ENCODE results near the gene PBLD.
A peak's percentile ranks its signal among the peaks of the same experiment; 100 is the strongest.

The PBLD gene

GRCh38 chr10:68332259-68333057, at the start of gene PBLD:
TSS of gene PBLD (minus strand) at chr10:68332928. CDS start at chr10:68306844, 26,084 bp downstream.
- peak; percentile 58 for DNase-seq (ENCODE audit: low spot score)
- Mint-ChIP-seq H3K27me3 (ENCODE audit: low read depth) (no peaks in the 10 kb centered on the region), H3K36me3 (ENCODE audit: low read depth) (peaks cover 40% of the 10 kb centered on the region), H3K27ac (peak within 1 kb of the TSS; percentile 100), H3K4me1 (ENCODE audit: low read depth) (peaks cover 47% of the 10 kb centered on the region), H3K9me3 (no peaks in the 10 kb centered on the region), H3K4me3 (peak within 1 kb of the TSS; percentile 99)

GRCh38 chr10:68371604-68372003, 38.9 kb upstream of the PBLD start:
- peaks cover 44% of the 10 kb centered on the region for H3K36me3 Mint-ChIP-seq (ENCODE audit: low read depth)

DNA sequence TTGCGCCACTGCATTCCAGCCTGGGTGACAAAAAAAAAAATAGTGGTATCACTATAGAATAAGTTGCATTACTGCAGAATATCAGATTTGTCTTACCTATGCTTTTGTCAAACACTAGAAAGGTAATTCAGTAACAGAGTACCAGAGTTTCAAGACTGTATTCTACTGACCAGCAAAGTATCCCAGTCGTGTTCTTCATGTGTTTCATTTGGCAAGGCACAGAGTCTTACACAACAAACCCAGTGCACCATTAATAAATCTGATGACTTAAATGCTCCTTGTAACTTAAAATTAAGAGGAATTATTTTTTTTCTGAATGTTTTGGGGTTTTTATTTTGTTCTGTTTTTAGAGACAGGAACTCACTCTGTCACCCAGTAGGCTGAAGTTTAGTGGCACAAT, 34.4 kb upstream of the PBLD start:
- Mint-ChIP-seq H3K36me3 (ENCODE audit: low read depth) (peaks cover 24% of the 10 kb centered on the region), H3K27me3 (ENCODE audit: low read depth) (no peaks in the 10 kb centered on the region), H3K27ac (no peak overlapping the region), H3K4me1 (ENCODE audit: low read depth) (no peaks in the 10 kb centered on the region), H3K9me3 (peaks cover 14% of the 10 kb centered on the region), H3K4me3 (no peak overlapping the region)
- no peak for DNase-seq (ENCODE audit: low spot score)

More at GRCh38 chr10:68371604-68372003, 38.9 kb upstream of the PBLD start:
- Mint-ChIP-seq H3K4me1 (ENCODE audit: low read depth) (no peaks in the 10 kb centered on the region), H3K27ac (no peak overlapping the region), H3K4me3 (no peak overlapping the region), H3K27me3 (ENCODE audit: low read depth) (no peaks in the 10 kb centered on the region), H3K9me3 (peaks cover 19% of the 10 kb centered on the region)
- DNase-seq (ENCODE audit: low spot score): no peak

DNA sequence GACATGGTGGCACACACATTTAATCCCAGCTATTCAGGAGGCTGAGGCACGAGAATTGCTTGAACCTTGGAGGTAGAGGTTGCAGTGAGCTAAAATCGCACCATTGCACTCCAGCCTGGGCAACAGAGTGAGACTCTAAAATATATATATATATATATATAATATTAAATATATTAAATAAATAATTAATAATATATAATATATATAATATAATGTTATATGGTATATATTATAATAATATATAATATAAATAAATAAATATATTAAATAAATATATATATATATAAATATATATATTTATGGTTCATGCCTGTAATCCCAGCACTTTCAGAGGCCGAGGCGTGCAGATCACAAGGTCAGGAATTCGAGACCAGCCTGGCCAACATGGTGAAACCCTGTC, 33.9 kb upstream of the PBLD start:
- no peak overlapping the region for H3K27ac Mint-ChIP-seq
- no peaks in the 10 kb centered on the region for H3K4me1 Mint-ChIP-seq (ENCODE audit: low read depth)
- no peak overlapping the region for H3K4me3 Mint-ChIP-seq
- DNase-seq (ENCODE audit: low spot score): no peak
- peaks cover 21% of the 10 kb centered on the region for H3K36me3 Mint-ChIP-seq (ENCODE audit: low read depth)
- no peaks in the 10 kb centered on the region for H3K27me3 Mint-ChIP-seq (ENCODE audit: low read depth)
- peaks cover 10% of the 10 kb centered on the region for H3K9me3 Mint-ChIP-seq

DNA sequence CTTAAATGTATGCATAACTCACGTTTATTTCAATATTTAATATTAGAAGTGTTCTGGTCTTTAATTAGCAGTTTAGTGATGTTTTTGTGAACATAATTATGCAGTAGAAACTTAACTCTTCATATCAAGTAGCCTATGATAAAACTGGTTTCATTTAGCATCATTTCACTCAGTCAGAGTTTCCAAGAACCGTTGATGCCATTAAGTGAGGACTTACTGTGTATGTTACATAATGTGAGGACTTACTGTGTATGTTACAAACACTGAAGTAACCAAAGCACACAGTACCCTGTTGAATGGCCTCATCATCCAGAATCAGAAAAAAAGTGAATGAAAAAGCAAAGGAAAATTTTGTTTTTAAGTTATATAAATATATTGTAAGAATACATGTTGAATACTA, 32.9 kb upstream of the PBLD start:
- no peak for DNase-seq (ENCODE audit: low spot score)
- Mint-ChIP-seq H3K27me3 (ENCODE audit: low read depth) (no peaks in the 10 kb centered on the region), H3K27ac (no peak overlapping the region), H3K4me3 (no peak overlapping the region), H3K4me1 (ENCODE audit: low read depth) (no peaks in the 10 kb centered on the region), H3K36me3 (ENCODE audit: low read depth) (peaks cover 14% of the 10 kb centered on the region), H3K9me3 (peaks cover 6% of the 10 kb centered on the region)

DNA sequence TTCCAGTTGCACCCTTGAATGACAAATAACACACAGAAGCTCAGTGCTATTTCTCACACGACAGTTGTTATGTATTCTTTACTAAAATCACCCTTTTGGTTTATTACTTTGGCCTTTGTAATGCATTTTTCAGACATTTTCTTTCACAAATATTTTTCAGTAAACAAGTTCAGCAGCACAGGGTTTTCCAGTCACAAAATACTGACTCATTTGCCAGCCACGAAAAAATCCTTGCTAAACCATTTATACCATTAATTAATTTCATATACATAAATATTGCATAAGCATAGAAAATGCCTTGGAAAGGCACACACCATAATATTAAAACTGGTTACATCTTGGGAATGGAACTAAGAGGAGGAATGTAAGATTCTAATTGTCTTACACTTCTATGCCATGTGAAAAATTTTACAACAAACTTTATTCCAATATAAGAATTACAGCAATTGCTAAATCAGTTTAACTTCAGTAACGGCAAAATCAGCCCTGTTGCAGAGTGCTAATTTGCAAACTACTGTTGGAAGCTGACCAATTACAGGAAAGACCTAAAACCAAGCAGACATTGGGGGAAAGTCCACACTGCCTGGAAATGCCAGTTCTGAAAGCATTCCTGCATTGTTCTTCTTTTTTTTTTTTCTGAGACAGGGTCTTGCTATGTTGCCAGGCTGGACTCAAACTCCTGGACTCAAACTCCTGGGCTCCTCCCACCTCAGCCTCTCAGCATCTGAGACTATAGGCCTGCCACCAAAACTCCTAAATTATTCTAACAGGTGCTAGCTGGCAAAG, 31.6 kb upstream of the PBLD start:
- Mint-ChIP-seq H3K9me3 (no peaks in the 10 kb centered on the region), H3K27me3 (ENCODE audit: low read depth) (no peaks in the 10 kb centered on the region), H3K27ac (no peak overlapping the region), H3K4me1 (ENCODE audit: low read depth) (no peaks in the 10 kb centered on the region), H3K4me3 (no peak overlapping the region), H3K36me3 (ENCODE audit: low read depth) (peaks cover 8% of the 10 kb centered on the region)
- no peak for DNase-seq (ENCODE audit: low spot score)

DNA sequence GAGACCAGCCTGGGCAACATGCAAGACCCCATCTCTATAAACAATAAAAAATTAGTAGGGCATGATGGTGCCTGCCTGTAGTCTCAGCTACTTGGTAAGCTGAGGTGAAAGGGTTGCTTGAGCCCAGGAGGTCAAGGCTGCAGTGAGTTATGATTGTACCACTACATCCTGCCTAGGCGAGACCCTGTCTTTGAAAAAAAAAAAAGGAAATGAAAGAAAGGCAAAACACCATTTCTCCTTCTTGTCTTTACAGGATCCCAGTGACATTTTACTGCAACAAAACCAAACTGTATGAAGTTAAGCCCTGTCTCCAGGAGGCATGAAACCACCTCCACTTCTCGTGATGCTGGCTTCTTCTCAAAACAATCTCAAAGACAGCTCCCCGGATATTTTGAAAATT, 29.9 kb upstream of the PBLD start:
- H3K9me3 Mint-ChIP-seq: no peaks in the 10 kb centered on the region
- DNase-seq (ENCODE audit: low spot score): no peak
- no peaks in the 10 kb centered on the region for H3K4me1 Mint-ChIP-seq (ENCODE audit: low read depth)
- H3K27ac Mint-ChIP-seq: no peak overlapping the region
- peaks cover 8% of the 10 kb centered on the region for H3K36me3 Mint-ChIP-seq (ENCODE audit: low read depth)
- H3K27me3 Mint-ChIP-seq (ENCODE audit: low read depth): no peaks in the 10 kb centered on the region
- H3K4me3 Mint-ChIP-seq: no peak overlapping the region

GRCh38 chr10:68359189-68359588, 26.5 kb upstream of the PBLD start:
- Mint-ChIP-seq H3K4me3 (no peak overlapping the region), H3K9me3 (no peaks in the 10 kb centered on the region), H3K27me3 (ENCODE audit: low read depth) (no peaks in the 10 kb centered on the region), H3K36me3 (ENCODE audit: low read depth) (peaks cover 8% of the 10 kb centered on the region), H3K27ac (no peak overlapping the region), H3K4me1 (ENCODE audit: low read depth) (no peaks in the 10 kb centered on the region)
- DNase-seq (ENCODE audit: low spot score): no peak

DNA sequence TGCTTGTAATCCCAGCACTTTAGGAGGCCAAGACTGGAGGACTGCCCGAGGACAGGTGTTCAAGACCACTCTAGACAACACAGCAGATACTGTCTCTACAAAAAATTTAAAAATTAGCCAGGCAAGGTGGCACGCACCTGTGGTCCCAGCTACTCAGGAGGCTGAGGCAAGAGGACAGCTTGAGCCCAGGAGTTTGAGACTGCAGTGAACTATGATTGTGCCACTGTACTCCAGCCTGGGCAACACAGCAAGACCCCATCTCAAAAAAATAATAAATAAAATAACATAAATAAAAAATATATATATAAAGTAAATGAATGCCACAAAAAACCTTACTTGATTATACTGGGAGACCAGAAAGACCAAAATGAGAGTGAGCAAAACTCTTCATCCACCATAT, 20.8 kb upstream of the PBLD start:
- H3K9me3 Mint-ChIP-seq: no peaks in the 10 kb centered on the region
- H3K36me3 Mint-ChIP-seq (ENCODE audit: low read depth): peaks cover 18% of the 10 kb centered on the region
- no peaks in the 10 kb centered on the region for H3K4me1 Mint-ChIP-seq (ENCODE audit: low read depth)
- no peaks in the 10 kb centered on the region for H3K27me3 Mint-ChIP-seq (ENCODE audit: low read depth)
- no peak overlapping the region for H3K27ac Mint-ChIP-seq
- DNase-seq (ENCODE audit: low spot score): no peak
- no peak overlapping the region for H3K4me3 Mint-ChIP-seq

DNA sequence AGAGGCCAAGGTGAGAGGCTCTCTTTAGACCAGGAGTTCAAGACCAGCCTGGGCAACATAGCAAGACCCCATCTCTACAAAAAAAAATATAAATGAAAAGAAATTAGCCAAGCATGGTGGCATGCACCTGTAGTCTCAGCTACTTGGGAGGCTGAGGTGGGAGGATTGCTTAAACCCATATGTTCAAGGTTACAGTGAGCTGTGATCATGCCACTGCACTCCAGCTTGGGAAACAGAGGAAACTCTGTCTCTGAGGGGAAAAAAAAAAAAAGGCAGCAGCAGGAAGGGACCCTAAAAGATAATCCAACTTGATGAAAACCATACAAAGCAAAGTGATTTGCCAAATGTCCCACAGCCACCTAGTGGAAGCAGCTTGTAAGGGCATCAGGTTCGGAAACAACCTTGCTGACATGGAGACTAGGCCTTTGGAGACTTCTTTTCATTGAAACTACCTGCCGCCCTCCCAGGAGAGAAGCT, 15.6 kb upstream of the PBLD start:
- Mint-ChIP-seq H3K9me3 (no peaks in the 10 kb centered on the region), H3K4me1 (ENCODE audit: low read depth) (peaks cover 8% of the 10 kb centered on the region), H3K27me3 (ENCODE audit: low read depth) (no peaks in the 10 kb centered on the region), H3K27ac (peak overlapping the region; percentile 52), H3K36me3 (ENCODE audit: low read depth) (peaks cover 47% of the 10 kb centered on the region), H3K4me3 (no peak overlapping the region)
- peak; percentile 27 for DNase-seq (ENCODE audit: low spot score)

DNA sequence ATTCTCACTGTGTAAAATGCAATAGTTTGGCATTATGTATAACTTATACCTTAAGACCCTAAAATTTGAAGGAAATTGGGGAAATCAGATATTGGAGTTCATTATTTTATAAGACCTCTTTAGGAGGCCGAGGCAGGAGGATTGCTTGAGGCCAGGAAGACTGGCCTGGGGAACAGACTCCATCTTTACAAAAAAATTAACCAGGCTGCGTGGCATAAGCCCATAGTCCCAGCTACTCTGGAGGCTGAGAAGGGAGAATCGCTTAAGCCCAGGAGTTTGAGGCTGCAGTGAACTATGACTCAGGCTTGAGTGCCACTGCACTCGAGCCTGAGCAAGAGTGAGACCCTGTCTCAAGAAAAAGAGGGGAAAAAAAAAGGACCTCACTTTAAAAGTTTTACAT, 14.0 kb upstream of the PBLD start:
- no peaks in the 10 kb centered on the region for H3K27me3 Mint-ChIP-seq (ENCODE audit: low read depth)
- no peak for DNase-seq (ENCODE audit: low spot score)
- no peak overlapping the region for H3K27ac Mint-ChIP-seq
- H3K4me3 Mint-ChIP-seq: no peak overlapping the region
- H3K9me3 Mint-ChIP-seq: no peaks in the 10 kb centered on the region
- peaks cover 15% of the 10 kb centered on the region for H3K4me1 Mint-ChIP-seq (ENCODE audit: low read depth)
- peaks cover 53% of the 10 kb centered on the region for H3K36me3 Mint-ChIP-seq (ENCODE audit: low read depth)

- H3K36me3 Mint-ChIP-seq (ENCODE audit: low read depth): peaks cover 63% of the 10 kb centered on the region
- no peaks in the 10 kb centered on the region for H3K27me3 Mint-ChIP-seq (ENCODE audit: low read depth)
- no peak overlapping the region for H3K27ac Mint-ChIP-seq
- peaks cover 18% of the 10 kb centered on the region for H3K4me1 Mint-ChIP-seq (ENCODE audit: low read depth)
- no peaks in the 10 kb centered on the region for H3K9me3 Mint-ChIP-seq
- DNase-seq (ENCODE audit: low spot score): no peak
- H3K4me3 Mint-ChIP-seq: no peak overlapping the region
Measured at GRCh38 chr10:68345621-68346020, 12.9 kb upstream of the PBLD start.

DNA sequence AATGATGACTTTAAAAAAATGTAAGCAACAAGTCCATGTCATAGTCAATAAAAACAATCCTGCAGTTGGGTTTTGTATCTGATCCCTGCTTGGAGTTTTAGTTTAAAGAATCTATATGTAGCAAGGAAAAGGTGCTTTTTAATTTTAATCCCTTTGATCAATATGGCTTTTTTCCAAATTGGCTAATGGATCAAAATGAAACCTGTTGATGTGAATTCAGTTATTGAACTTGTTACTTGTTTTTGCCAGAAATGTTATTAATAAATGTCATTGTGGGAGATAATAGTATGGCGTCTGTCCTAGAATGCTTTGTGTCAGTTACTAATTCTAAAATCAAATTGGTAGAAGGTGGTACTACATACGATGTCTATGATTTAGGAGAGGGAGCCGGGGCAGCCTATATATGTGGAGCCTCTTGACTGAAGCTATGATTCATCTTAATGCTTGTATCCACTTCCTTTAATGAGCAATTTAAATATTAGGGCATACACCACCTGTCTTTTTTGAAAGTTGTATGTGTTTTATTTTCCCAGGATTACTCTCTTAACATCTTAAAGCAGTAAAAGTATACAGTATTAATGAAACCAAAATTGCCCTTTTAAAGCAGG, 10.3 kb upstream of the PBLD start:
- H3K4me3 Mint-ChIP-seq: no peak overlapping the region
- no peaks in the 10 kb centered on the region for H3K9me3 Mint-ChIP-seq
- no peaks in the 10 kb centered on the region for H3K27me3 Mint-ChIP-seq (ENCODE audit: low read depth)
- H3K4me1 Mint-ChIP-seq (ENCODE audit: low read depth): peaks cover 26% of the 10 kb centered on the region
- no peak for DNase-seq (ENCODE audit: low spot score)
- H3K36me3 Mint-ChIP-seq (ENCODE audit: low read depth): peaks cover 71% of the 10 kb centered on the region
- H3K27ac Mint-ChIP-seq: no peak overlapping the region

Measured in T-helper 2 cell treated with Interferon-gamma antibody and Interleukin-4, amounts not matched to agents 5 μg/mL and 100 μg/mL, for 36 hours (primary cell).